Islet of Langerhans (tissue), 1 donor: Measurements from ENCODE around the gene CDC42EP4.

ENCODE experiments used
- FAIRE-seq: peaks from one replicate; lab custom pipeline; 2011; peaks lifted over from hg19 to GRCh38; lab: Jason Lieb, UNC

CDC42EP4 gene

GRCh38 chr17:73250851-73251640 is 60.8 kb downstream of the CDC42EP4 start:
- FAIRE-seq, result no peak

GRCh38 chr17:73249700-73250099 is 62.1 kb downstream of the CDC42EP4 start:
- no peak for FAIRE-seq

GRCh38 chr17:73248532-73248931 is 63.3 kb downstream of the CDC42EP4 start:
- no peak for FAIRE-seq

GRCh38 chr17:73247726-73248125 is 64.1 kb downstream of the CDC42EP4 start:
- FAIRE-seq, result no peak

- no peak for FAIRE-seq
Measured at GRCh38 chr17:73240561-73240960, 71.2 kb downstream of the CDC42EP4 start.

GRCh38 chr17:73237714-73238113 is 74.1 kb downstream of the CDC42EP4 start:
- FAIRE-seq, result no peak

- no peak for FAIRE-seq
Measured at GRCh38 chr17:73234736-73235135, 77.1 kb downstream of the CDC42EP4 start.
